IMR-90 (cell line): ENCODE results near the gene EHMT1. TPM values are rescaled to one million over a fixed set of nuclear protein-coding genes. Genes with fewer than 3 reads are reported as not detected.

Experiments
- ATAC-seq: fragments of 200-7000 bp; cut with Tn5 transposase; 2 replicates; pipeline ENCODE4 v1.9.1; 2020; ENCODE audit warnings: low read depth, mild to moderate bottlenecking, moderate library complexity
- BruUV-seq: library from RNA; stranded (reverse); fragments of 400-500 nt; replicated peaks from 2 replicates; lab custom pipeline; 2021; lab: Mats Ljungman, UMichigan
- CTCF ChIA-PET: fragments of 300-600 bp; formaldehyde crosslinking; extraction: SDS; loops from one replicate; lab custom pipeline; 2021; ENCODE audit warnings: antibody characterized with exemption; lab: Yijun Ruan, JAX
- POLR2A ChIA-PET: fragments of 300-600 bp; sonication (Branson Sonifier 250); formaldehyde crosslinking; loops from one replicate; lab custom pipeline; 2022; ENCODE audit warnings: antibody characterized with exemption; ENCODE audit not compliant: unreplicated experiment; lab: Charles Lee
- DNase-seq: peaks from one replicate; pipeline ENCODE4 v3.0.0; 2013
- H2AFZ ChIP-seq: replicated peaks from 2 replicates; pipeline ENCODE3; 2013; ENCODE audit warnings: low read length, mild to moderate bottlenecking; ENCODE audit not compliant: poor library complexity
- H2AK5ac ChIP-seq: 2 replicates; pipeline ENCODE4 v1.6.1; 2013; ENCODE audit warnings: low read depth, low read length, inconsistent platforms
- H2AK9ac ChIP-seq: replicated peaks from 2 replicates; pipeline ENCODE3; 2013; ENCODE audit warnings: mild to moderate bottlenecking, low read depth, low read length, moderate library complexity; ENCODE audit not compliant: poor library complexity
- H2BK120ac ChIP-seq: 2 replicates; pipeline ENCODE4 v1.6.1; 2013; ENCODE audit warnings: low read depth, low read length, inconsistent platforms
- H2BK15ac ChIP-seq: 3 replicates; pipeline ENCODE4 v1.6.1; 2013; ENCODE audit warnings: low read depth, low read length, inconsistent platforms
- H2BK20ac ChIP-seq: 2 replicates; pipeline ENCODE4 v1.6.1; 2013; ENCODE audit warnings: low read depth, mild to moderate bottlenecking, inconsistent platforms, low read length, moderate library complexity
- H2BK5ac ChIP-seq: 2 replicates; pipeline ENCODE4 v1.6.1; 2013; ENCODE audit warnings: mild to moderate bottlenecking, low read depth, low read length, inconsistent platforms; ENCODE audit not compliant: poor library complexity, severe bottlenecking
- H3K14ac ChIP-seq: replicated peaks from 2 replicates; pipeline ENCODE4 v1.6.1; 2013; ENCODE audit warnings: low read depth, low read length, inconsistent platforms
- H3K18ac ChIP-seq: 2 replicates; pipeline ENCODE4 v1.6.1; 2013; ENCODE audit warnings: low read depth, low read length, control low read depth
- H3K23ac ChIP-seq: 2 replicates; pipeline ENCODE4 v1.6.1; 2013; ENCODE audit warnings: low read depth, low read length, inconsistent platforms
- H3K27ac ChIP-seq: 2 replicates; pipeline ENCODE4 v1.5.1; 2013; ENCODE audit warnings: mild to moderate bottlenecking, control low read depth, low read length; ENCODE audit not compliant: insufficient read depth
- H3K27me3 ChIP-seq: 2 replicates; pipeline ENCODE4 v1.6.1; 2013; ENCODE audit warnings: low read length; ENCODE audit not compliant: control insufficient read depth, insufficient read depth
- H3K36me3 ChIP-seq: 2 replicates; pipeline ENCODE4 v1.6.1; 2013; ENCODE audit warnings: low read length, mixed read lengths; ENCODE audit not compliant: control insufficient read depth, insufficient read depth
- H3K4ac ChIP-seq: 2 replicates; pipeline ENCODE4 v1.6.1; 2013; ENCODE audit warnings: low read depth, low read length, inconsistent platforms
- H3K4me1 ChIP-seq: 2 replicates; pipeline ENCODE4 v1.6.1; 2013; ENCODE audit warnings: low read length, mixed read lengths; ENCODE audit not compliant: control insufficient read depth, insufficient read depth
- H3K4me2 ChIP-seq: 2 replicates; pipeline ENCODE4 v1.6.1; 2013; ENCODE audit warnings: low read depth, mild to moderate bottlenecking, control low read depth, low read length, moderate library complexity
- H3K4me3 ChIP-seq: 2 replicates; pipeline ENCODE4 v1.5.1; 2013; ENCODE audit warnings: low read depth, mild to moderate bottlenecking, control low read depth, low read length, moderate library complexity; ENCODE audit not compliant: insufficient read depth
- H3K56ac ChIP-seq: 2 replicates; pipeline ENCODE4 v1.6.1; 2013; ENCODE audit warnings: low read length, inconsistent platforms; ENCODE audit not compliant: insufficient read depth; ENCODE audit errors: extremely low read depth
- H3K79me1 ChIP-seq, 2 experiments: 2 replicates each; pipeline ENCODE4 v1.6.1; 2013; ENCODE audit warnings: low read length in 2 of 2, inconsistent platforms in 1 of 2, low read depth in 1 of 2
- H3K9ac ChIP-seq: 2 replicates; pipeline ENCODE4 v1.6.1; 2013; ENCODE audit warnings: low read depth, low read length, control low read depth
- H3K9me1 ChIP-seq: 2 replicates; pipeline ENCODE4 v1.6.1; 2013; ENCODE audit warnings: low read length, inconsistent platforms; ENCODE audit not compliant: insufficient read depth
- H3K9me3 ChIP-seq: 2 replicates; pipeline ENCODE4 v1.6.1; 2013; ENCODE audit warnings: low read length; ENCODE audit not compliant: control insufficient read depth, insufficient read depth
- H4K20me1 ChIP-seq: 2 replicates; pipeline ENCODE4 v1.6.1; 2013; ENCODE audit warnings: low read length, inconsistent platforms; ENCODE audit not compliant: insufficient read depth
- H4K5ac ChIP-seq: 2 replicates; pipeline ENCODE4 v1.6.1; 2013; ENCODE audit warnings: mild to moderate bottlenecking, low read depth, low read length, control low read depth
- H4K8ac ChIP-seq, 2 experiments: 2 replicates each; pipeline ENCODE4 v1.6.1; 2013; ENCODE audit warnings: low read depth in 2 of 2, low read length in 2 of 2, control low read depth in 1 of 2, inconsistent platforms in 1 of 2
- H4K91ac ChIP-seq: 2 replicates; pipeline ENCODE4 v1.6.1; 2013; ENCODE audit warnings: low read depth, low read length, inconsistent platforms; ENCODE audit not compliant: insufficient read depth
- BHLHE40 ChIP-seq: fragments of 150-350 bp; IDR thresholded peaks from 2 replicates; pipeline ENCODE4 v1.6.1; 2016; ENCODE audit warnings: mild to moderate bottlenecking, low read depth, low read length
- CEBPB ChIP-seq: IDR thresholded peaks from 2 replicates; pipeline ENCODE4 v1.6.1; 2012; ENCODE audit warnings: low read depth, low read length, improper control_type of control experiment
- CHD1 ChIP-seq: IDR thresholded peaks from 2 replicates; pipeline ENCODE4 v1.6.1; 2012; ENCODE audit warnings: low read depth, low read length, improper control_type of control experiment
- CTCF ChIP-seq: conservative IDR thresholded peaks from 2 replicates; pipeline ENCODE4 v1.5.1; 2012; ENCODE audit warnings: mild to moderate bottlenecking, low read depth, low read length, improper control_type of control experiment
- ELK1 ChIP-seq: fragments of 150-350 bp; IDR thresholded peaks from 2 replicates; pipeline ENCODE4 v1.6.1; 2016; ENCODE audit warnings: low read depth, mild to moderate bottlenecking, low read length, moderate library complexity, borderline replicate concordance
- FOS ChIP-seq: fragments of 150-350 bp; IDR thresholded peaks from 2 replicates; pipeline ENCODE4 v1.6.1; 2016; ENCODE audit warnings: low read depth, low read length
- MAZ ChIP-seq: IDR thresholded peaks from 2 replicates; pipeline ENCODE4 v1.6.1; 2012; ENCODE audit warnings: low read depth, mild to moderate bottlenecking, low read length, improper control_type of control experiment, moderate library complexity, borderline replicate concordance
- MXI1 ChIP-seq: IDR thresholded peaks from 2 replicates; pipeline ENCODE4 v1.6.1; 2012; ENCODE audit warnings: low read depth, mild to moderate bottlenecking, low read length, moderate library complexity, borderline replicate concordance
- RAD21 ChIP-seq: IDR thresholded peaks from 2 replicates; pipeline ENCODE4 v1.6.1; 2012; ENCODE audit warnings: low read length, improper control_type of control experiment
- RCOR1 ChIP-seq: IDR thresholded peaks from 2 replicates; pipeline ENCODE4 v1.6.1; 2012; ENCODE audit warnings: mild to moderate bottlenecking, low read length, improper control_type of control experiment; ENCODE audit not compliant: insufficient replicate concordance
- SMC3 ChIP-seq: fragments of 150-350 bp; IDR thresholded peaks from 2 replicates; pipeline ENCODE4 v1.6.1; 2016; ENCODE audit warnings: low read depth, mild to moderate bottlenecking, antibody characterized with exemption, low read length, moderate library complexity
- WGBS, 2 experiments: methylation state at CpG; one replicate each; pipeline versions ENCODE4 v1.1.5 to v1.1.7; 2013; ENCODE audit warnings: missing lambda C conversion rate in 2 of 2; ENCODE audit not compliant: insufficient read length in 1 of 2; ENCODE audit errors: extremely low coverage in 2 of 2; 5-methylcytosine and 5-hydroxymethylcytosine counted together
- dilution Hi-C: fragments of 300-500 bp; cut with HindIII; formaldehyde crosslinking; loops from one replicate; pipeline ENCODE4 v1.14.3; 2018; ENCODE audit warnings: low sequenced_read_pairs; ENCODE audit not compliant: unreplicated experiment
- in situ Hi-C: fragments of 300-500 bp; cut with MboI; formaldehyde crosslinking; loops from 3 replicates; pipeline ENCODE4 v1.14.3; 2019; ENCODE audit warnings: low sequenced_read_pairs, inconsistent platforms, mixed read lengths
- intact Hi-C: fragments of 100-400 bp; cut with micrococcal nuclease; formaldehyde crosslinking; loops from 2 replicates; pipeline ENCODE4 v1.10.0; 2022
- polyA plus RNA-seq, 3 experiments: library from polyadenylated mRNA; depleted of rRNA; stranded (reverse); fragments of >200 nt; gene quantifications; 2 replicates each; pipeline ENCODE4 v1.2.3, GENCODE V29; 2012; ENCODE audit warnings: low replicate concordance in 1 of 3
- total RNA-seq: library from RNA; depleted of rRNA; stranded (reverse); fragments of >200 nt; gene quantifications from 2 replicates; pipeline ENCODE4 v1.2.3, GENCODE V29; 2012

Gene EHMT1
- total and polyA plus RNA-seq, 2 of the 4 experiments (the other 2 are of a cell fraction) = 32.8 to 35.1 TPM

- no peak for TF ChIP-seq ELK1
These were observed 47.1 kb downstream of the EHMT1 start (continued) for GRCh38 chr9:137665697-137666512.

GRCh38 chr9:137666513-137666822, 47.7 kb downstream of the EHMT1 start:
- DNase-seq (no peak), ATAC-seq (no peak)
- Histone ChIP-seq H3K4me2 (no peak overlapping the region), H2AK5ac (no peak overlapping the region), H4K20me1 (peaks cover 60% of the 10 kb centered on the region), H3K36me3 (peaks cover 6% of the 10 kb centered on the region), H3K4me1 (peaks cover 6% of the 10 kb centered on the region), H3K18ac (no peak overlapping the region), H3K79me1 (peaks cover 51 to 76% of the 10 kb centered on the region in 2 experiments), H2BK120ac (no peak overlapping the region), H3K4me3 (no peak overlapping the region), H3K14ac (no peak overlapping the region), H2BK20ac (no peak overlapping the region), H3K27me3 (no peaks in the 10 kb centered on the region), H3K9ac (no peak overlapping the region), H3K4ac (no peak overlapping the region), H4K8ac (no peak overlapping the region), H3K27ac (no peak overlapping the region), H3K9me3 (no peaks in the 10 kb centered on the region), H3K56ac (no peak overlapping the region), H4K91ac (no peak overlapping the region), H2BK15ac (no peak overlapping the region), H2AK9ac (no peak overlapping the region), H4K5ac (no peak overlapping the region), H3K23ac (no peak overlapping the region), H3K9me1 (peaks cover 14% of the 10 kb centered on the region), H2BK5ac (no peak overlapping the region), H2AFZ (no peak overlapping the region)
- BruUV-seq = no TSS peak
- ChIA-PET CTCF (no interaction called here), POLR2A (no interaction called here)
- WGBS, 2 experiments = no CpG with 5 or more reads among the region's 8 CpGs
- in situ Hi-C loops (no loop called here), dilution Hi-C loops (no loop called here), intact Hi-C loops (no loop called here)
- TF ChIP-seq MAZ (no peak), CEBPB (no peak), ELK1 (no peak), MXI1 (no peak), CHD1 (no peak), FOS (no peak), RAD21 (no peak), CTCF (no peak), BHLHE40 (no peak), SMC3 (no peak), RCOR1 (no peak)
